Gastrocnemius medialis (tissue), 4 donors: ENCODE measurements around the gene NFIC.

ENCODE experiments used
- POLR2A ChIP-seq, 2 donors: fragments of 450-650 bp; IDR thresholded peaks; one replicate each; pipeline ENCODE4 v1.6.1; 2017; ENCODE audit warnings: antibody characterized with exemption in 2 of 2, mild to moderate bottlenecking in 2 of 2, moderate library complexity in 2 of 2
- TF ChIP-seq, protein P1 (sequence below), 5 experiments: fragments of 450-650 bp in 3 of 5; fragments of 200-600 bp in 2 of 5; sonication (generic) in 2 of 5; IDR thresholded peaks in 4 of 5; conservative IDR thresholded peaks in 1 of 5; 1 replicate in 4 of 5; 2 replicates in 1 of 5; pipeline ENCODE4 v1.5.1; 2016 to 2019; ENCODE audit warnings: antibody characterized with exemption in 5 of 5, mild to moderate bottlenecking in 3 of 5, moderate library complexity in 3 of 5

DNA sequence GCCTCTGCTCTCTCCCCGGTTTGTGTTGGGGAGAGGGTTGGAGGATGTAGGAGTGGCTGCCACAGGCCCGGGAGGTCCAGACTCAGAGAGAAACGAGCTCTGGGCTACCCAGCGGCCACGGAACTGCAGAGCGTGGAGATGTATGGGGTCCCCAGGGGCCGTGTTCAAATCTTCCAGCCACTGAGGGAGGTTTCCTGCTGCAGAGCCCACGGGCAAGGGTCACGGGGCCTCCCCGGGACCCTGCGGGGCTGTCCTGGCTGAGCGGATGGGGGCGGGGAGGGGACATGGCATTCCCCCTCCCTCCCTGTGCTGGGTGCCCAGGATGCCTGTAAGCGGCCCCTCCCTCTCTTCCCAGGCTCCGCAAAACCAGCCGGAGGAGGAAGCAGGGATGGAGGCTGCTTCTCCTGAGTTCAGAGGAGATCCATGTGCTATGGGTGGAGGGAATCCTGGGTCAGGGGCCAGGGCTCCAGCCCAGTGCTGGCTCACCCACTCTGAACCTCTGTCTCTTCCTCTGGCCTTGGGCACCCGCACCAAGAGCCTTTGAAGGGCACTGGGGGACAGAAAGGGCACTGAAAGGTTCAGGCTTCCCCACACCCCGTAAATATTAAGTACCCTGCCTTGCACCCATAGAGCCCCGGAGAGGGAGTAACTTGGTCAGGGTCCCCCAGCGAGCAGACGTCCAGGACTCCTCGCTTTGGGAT lies 91.3 kb downstream of the NFIC start:
- TF ChIP-seq, protein P1, sequence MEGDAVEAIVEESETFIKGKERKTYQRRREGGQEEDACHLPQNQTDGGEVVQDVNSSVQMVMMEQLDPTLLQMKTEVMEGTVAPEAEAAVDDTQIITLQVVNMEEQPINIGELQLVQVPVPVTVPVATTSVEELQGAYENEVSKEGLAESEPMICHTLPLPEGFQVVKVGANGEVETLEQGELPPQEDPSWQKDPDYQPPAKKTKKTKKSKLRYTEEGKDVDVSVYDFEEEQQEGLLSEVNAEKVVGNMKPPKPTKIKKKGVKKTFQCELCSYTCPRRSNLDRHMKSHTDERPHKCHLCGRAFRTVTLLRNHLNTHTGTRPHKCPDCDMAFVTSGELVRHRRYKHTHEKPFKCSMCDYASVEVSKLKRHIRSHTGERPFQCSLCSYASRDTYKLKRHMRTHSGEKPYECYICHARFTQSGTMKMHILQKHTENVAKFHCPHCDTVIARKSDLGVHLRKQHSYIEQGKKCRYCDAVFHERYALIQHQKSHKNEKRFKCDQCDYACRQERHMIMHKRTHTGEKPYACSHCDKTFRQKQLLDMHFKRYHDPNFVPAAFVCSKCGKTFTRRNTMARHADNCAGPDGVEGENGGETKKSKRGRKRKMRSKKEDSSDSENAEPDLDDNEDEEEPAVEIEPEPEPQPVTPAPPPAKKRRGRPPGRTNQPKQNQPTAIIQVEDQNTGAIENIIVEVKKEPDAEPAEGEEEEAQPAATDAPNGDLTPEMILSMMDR (IDR thresholded peaks at IDR 0.05 in 4 of 5, conservative IDR thresholded peaks at IDR 0.05 in 1 of 5) = no peak
- no peak for TF ChIP-seq POLR2A (IDR thresholded peaks at IDR 0.05)
